CD4-positive, alpha-beta T cell treated with Interleukin-15 for 4 hours (primary cell): Measurements from ENCODE around the gene NKAIN2.
"Not testable (repeated sequence)": the region's sequence is repeated elsewhere in the genome, so short reads cannot be mapped to it uniquely, and the experiment has no call there.

Source experiments
- DNase-seq: peaks from one replicate; pipeline ENCODE4 v3.0.0-alpha.2; 2020; ENCODE audit warnings: low spot score

Gene NKAIN2

GRCh38 chr6:123967905-123968304 lies 164.2 kb downstream of the NKAIN2 start:
- DNase-seq, result no peak

GRCh38 chr6:123972600-123973294 lies 169.1 kb downstream of the NKAIN2 start:
- DNase-seq, result no peak

- DNase-seq, result no peak
Measured at GRCh38 chr6:123980311-123980710, 176.6 kb downstream of the NKAIN2 start.

- no peak for DNase-seq
Measured at GRCh38 chr6:123986938-123987337, 183.3 kb downstream of the NKAIN2 start.

GRCh38 chr6:123989918-123990317 lies 186.3 kb downstream of the NKAIN2 start:
- DNase-seq, result not testable (repeated sequence)

GRCh38 chr6:123990376-123990775 lies 186.7 kb downstream of the NKAIN2 start:
- DNase-seq, result no peak

GRCh38 chr6:123994168-123994567 lies 190.5 kb downstream of the NKAIN2 start:
- DNase-seq, result no peak

GRCh38 chr6:123994891-123995635 lies 191.4 kb downstream of the NKAIN2 start:
- no peak for DNase-seq

GRCh38 chr6:123997223-123997622 lies 193.6 kb downstream of the NKAIN2 start:
- no peak for DNase-seq

- no peak for DNase-seq
Measured at GRCh38 chr6:124002377-124003081, 198.9 kb downstream of the NKAIN2 start.

GRCh38 chr6:124007266-124007665 lies 203.6 kb downstream of the NKAIN2 start:
- DNase-seq, result no peak

GRCh38 chr6:124008000-124008987 lies 204.6 kb downstream of the NKAIN2 start:
- DNase-seq, result no peak

GRCh38 chr6:124008988-124009765 lies 205.5 kb downstream of the NKAIN2 start:
- no peak for DNase-seq

- DNase-seq, result no peak
Measured at GRCh38 chr6:124010574-124010973, 206.9 kb downstream of the NKAIN2 start.

GRCh38 chr6:124011180-124011579 lies 207.5 kb downstream of the NKAIN2 start:
- DNase-seq, result no peak

GRCh38 chr6:124022051-124022450 lies 218.4 kb downstream of the NKAIN2 start:
- DNase-seq, result not testable (repeated sequence)

GRCh38 chr6:124022641-124023040 lies 219.0 kb downstream of the NKAIN2 start:
- no peak for DNase-seq

GRCh38 chr6:124026694-124027093 lies 223.0 kb downstream of the NKAIN2 start:
- DNase-seq, result no peak

GRCh38 chr6:124027392-124027791 lies 223.7 kb downstream of the NKAIN2 start:
- no peak for DNase-seq

GRCh38 chr6:124028117-124028516 lies 224.5 kb downstream of the NKAIN2 start:
- no peak for DNase-seq

- no peak for DNase-seq
Measured at GRCh38 chr6:124029567-124029966, 225.9 kb downstream of the NKAIN2 start.
